LNCaP clone FGC (cell line): ENCODE measurements around the gene C17orf100.
"Not testable (repeated sequence)": the region's sequence is repeated elsewhere in the genome, so short reads cannot be mapped to it uniquely, and the experiment has no call there.

Source experiments
- DNase-seq: peaks from one replicate; pipeline ENCODE4 v3.0.0-alpha.2; 2011; ENCODE audit warnings: low read depth
- H3K4me3 ChIP-seq: 2 replicates; pipeline ENCODE4 v1.5.1; 2011; ENCODE audit warnings: mild to moderate bottlenecking, low read depth, low read length, control low read depth
- CTCF ChIP-seq: IDR thresholded peaks from 2 replicates; pipeline ENCODE4 v1.5.1; 2012; ENCODE audit warnings: mild to moderate bottlenecking; ENCODE audit not compliant: control insufficient read depth, insufficient read depth; ENCODE audit errors: extremely low read depth

Gene C17orf100

DNA sequence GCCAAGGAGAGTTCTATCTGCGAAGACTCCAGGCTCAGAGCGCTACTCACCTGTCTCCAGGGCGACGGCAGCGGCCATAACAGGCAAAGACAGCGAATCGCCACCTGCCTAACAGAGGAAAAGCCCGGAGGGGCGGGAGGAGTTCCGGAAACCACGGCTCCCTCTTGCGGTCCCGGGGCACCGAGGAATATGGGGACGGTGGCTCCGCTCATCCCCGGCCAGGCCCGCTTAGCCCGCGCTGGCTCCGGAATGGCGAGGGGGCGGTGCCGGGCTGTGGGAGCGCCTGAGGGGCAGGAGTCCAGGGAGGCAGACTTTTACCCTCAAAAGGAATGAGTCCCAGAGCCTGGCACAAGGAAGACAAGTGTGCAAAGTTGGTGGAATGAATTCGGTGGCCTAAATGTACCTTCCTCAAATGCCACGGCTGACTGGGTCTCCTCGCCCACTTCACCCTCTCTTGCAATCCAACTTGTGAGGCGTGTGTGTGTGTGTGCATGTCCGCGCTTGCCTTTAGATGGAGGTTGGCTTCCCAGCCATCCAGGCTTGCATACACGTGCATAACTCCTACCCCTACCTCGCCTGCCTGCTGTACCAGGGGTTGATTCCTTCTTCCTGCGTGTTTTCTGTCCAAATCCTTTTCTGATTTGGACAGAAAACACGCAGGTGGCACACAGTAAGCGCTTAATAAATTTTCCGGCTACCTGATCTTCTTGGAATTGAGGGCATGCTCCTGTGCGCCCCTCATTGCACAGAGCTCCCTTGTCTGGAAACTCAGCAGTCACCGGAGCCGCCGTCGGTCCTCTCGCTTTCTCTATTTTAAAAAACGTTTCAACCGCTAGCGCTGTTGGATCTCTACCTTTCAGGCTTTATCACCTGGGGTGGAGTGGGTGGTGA lies 3.5 kb downstream of the C17orf100 start:
- H3K4me3 ChIP-seq = no peak overlapping the region
- no peak for DNase-seq
- no peak for TF ChIP-seq CTCF

DNA sequence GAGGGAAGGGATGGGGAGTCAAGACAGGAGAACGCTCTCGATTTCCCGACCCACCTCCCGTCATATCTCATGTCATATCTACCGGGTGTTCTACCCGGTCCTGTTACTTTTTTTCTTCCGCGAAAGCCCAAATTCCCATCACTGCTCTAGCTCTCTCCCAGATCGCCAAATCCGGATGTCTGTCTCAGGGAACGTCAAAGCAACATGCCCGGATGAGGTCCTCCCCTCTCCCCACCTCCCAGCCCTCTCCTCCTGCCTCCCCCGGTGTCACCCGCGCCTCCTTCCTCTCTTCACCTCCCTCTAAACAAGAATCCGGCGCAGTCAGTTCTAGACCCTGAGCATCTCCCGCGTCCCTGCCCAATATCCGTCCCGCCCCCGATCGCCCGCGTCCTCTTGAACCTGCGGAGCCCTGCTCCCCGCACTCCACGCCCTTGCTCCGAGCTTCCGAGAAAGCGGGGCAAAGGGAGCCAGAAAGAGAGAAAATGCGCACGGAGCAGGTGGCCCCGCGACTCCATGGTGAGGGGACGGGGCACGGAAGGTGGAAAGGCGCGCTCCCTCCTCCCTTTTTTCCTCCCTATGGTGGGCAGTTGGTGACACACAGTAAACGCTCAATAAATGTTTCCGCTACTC lies 4.3 kb downstream of the C17orf100 start:
- not testable (repeated sequence) for DNase-seq, H3K4me3 ChIP-seq

DNA sequence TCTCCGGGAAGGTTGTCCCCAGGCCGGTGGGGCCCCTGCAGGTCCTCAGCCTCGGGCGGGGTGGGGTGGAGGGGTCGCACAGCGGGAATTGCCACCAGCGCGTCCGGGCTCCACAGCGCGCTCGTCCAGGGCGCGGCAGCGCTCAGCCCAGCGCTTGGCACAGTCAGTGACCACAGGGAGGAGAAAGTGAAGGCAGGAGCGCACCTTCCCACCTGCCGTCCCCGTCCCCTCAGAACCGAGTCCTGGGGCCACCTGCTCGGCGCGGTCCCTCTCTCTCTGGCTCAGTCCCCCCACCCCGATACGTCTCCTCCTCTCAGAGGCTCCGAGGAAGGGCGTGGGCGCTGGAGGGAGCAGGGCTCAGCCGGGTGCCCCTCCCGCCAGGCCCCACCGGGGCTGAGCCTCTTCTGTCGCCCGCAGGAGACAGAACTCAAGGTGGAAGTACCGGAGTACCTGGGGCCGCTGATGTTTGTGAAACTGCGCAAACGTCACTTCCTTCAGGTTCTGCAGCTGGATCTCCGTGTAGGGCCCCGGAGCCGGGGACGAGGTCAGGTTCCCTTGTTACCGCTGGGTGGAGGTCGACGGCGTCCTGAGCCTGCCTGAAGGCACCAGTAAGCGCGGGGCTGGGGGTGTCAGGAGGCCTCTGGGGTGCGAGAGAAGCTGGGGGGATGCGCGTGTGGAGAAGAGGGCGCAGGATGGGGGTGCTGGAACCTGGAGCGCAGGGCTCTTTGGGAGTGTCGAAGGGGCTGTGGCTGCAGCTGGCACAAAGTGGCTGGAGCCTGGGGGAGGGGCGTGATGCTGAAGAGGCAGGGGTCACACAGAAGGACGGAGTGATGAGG lies 5.5 kb downstream of the C17orf100 start:
- H3K4me3 ChIP-seq = peak overlapping the region; percentile 39
- not testable (repeated sequence) for DNase-seq

GRCh38 chr17:6657633-6658287 lies 6.2 kb downstream of the C17orf100 start:
- DNase-seq = no peak
- H3K4me3 ChIP-seq = no peak overlapping the region
- no peak for TF ChIP-seq CTCF

DNA sequence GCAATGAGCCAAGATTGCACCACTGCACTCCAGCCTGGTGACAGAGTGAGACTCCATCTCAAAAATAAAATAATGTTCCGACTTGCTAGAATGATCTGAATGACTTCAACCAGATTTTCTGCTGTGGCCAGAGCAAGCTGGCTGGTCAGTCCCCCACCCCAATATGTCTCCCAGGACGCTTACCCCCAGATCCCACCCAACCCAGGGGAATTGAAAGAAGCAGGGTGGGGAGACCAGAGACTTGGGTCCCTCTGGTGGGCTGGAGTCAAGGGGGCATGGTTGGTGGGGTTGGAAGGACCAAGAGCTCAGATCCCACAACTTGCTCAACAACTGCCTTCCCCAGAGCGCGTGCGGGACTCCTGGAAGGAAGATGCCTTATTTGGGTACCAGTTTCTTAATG lies 6.8 kb downstream of the C17orf100 start:
- H3K4me3 ChIP-seq, DNase-seq: not testable (repeated sequence)

- H3K4me3 ChIP-seq = no peak overlapping the region
- no peak for TF ChIP-seq CTCF
- no peak for DNase-seq
Measured at GRCh38 chr17:6660101-6660500, 8.5 kb downstream of the C17orf100 start.

DNA sequence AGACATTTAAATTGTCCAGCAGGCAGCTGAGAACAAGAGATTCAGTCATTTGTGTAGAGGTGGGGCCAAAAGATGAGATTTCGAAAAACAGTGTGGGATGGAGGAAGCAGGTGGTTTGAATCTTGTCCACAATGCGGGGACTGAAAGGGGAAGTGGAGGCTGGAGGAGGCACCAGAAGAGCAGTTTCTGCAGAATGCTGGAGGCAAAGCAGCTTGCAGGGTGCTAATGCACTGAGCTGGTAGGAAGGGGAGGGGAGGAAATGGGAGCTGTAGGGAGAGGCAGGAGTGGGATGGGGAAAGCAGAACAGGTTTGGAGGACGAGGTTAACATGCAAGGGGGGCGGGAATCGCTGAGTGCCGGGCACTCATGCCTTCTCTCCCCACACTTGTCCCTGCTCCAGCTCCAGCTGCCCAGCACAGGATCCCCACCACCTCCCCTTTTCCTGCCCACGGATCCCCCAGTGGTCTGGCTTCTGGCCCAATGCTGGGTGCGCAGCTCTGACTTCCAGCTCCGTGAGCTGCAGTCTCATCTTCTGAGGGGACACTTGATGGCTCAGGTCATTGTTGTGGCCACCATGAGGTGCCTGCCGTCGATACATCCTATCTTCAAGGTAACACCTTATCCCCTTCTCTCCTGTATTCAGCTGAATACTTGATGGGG lies 9.4 kb downstream of the C17orf100 start:
- TF ChIP-seq CTCF = no peak
- no peak overlapping the region for H3K4me3 ChIP-seq
- no peak for DNase-seq
